ENCODE data around the gene GIPC2.
"Not testable (repeated sequence)": the region's sequence is repeated elsewhere in the genome, so short reads cannot be mapped to it uniquely, and the experiment has no call there.

Gene GIPC2

GRCh38 chr1:78073441-78073840 is 27.7 kb downstream of the GIPC2 start:
- Mint-ChIP-seq H3K36me3 (ENCODE audit: low read depth) (no peaks in the 10 kb centered on the region), H3K4me1 (peaks cover 2% of the 10 kb centered on the region)

GRCh38 chr1:78075621-78076020 is 29.9 kb downstream of the GIPC2 start:
- H3K4me1 Mint-ChIP-seq = peaks cover 12% of the 10 kb centered on the region
- TF ChIP-seq CTCF (IDR thresholded peaks at IDR 0.05) = no peak
- H3K27ac Mint-ChIP-seq = no peak overlapping the region
- no peaks in the 10 kb centered on the region for H3K27me3 Mint-ChIP-seq (ENCODE audit: low read depth, poor library complexity)
- DNase-seq = no peak
- H3K9me3 Mint-ChIP-seq = peaks cover 4% of the 10 kb centered on the region
- H3K36me3 Mint-ChIP-seq (ENCODE audit: low read depth) = no peaks in the 10 kb centered on the region
- no peak overlapping the region for H3K4me3 Mint-ChIP-seq

More at GRCh38 chr1:78073441-78073840, 27.7 kb downstream of the GIPC2 start:
- no peak for TF ChIP-seq CTCF (IDR thresholded peaks at IDR 0.05)
- peaks cover 4% of the 10 kb centered on the region for H3K9me3 Mint-ChIP-seq
- H3K27me3 Mint-ChIP-seq (ENCODE audit: low read depth, poor library complexity) = peaks cover 8% of the 10 kb centered on the region
- no peak overlapping the region for H3K4me3 Mint-ChIP-seq
- H3K27ac Mint-ChIP-seq = no peak overlapping the region
- DNase-seq = no peak

- H3K27ac Mint-ChIP-seq = no peak overlapping the region
- H3K27me3 Mint-ChIP-seq (ENCODE audit: low read depth, poor library complexity) = no peaks in the 10 kb centered on the region
- peaks cover 12% of the 10 kb centered on the region for H3K4me1 Mint-ChIP-seq
- no peaks in the 10 kb centered on the region for H3K36me3 Mint-ChIP-seq (ENCODE audit: low read depth)
- H3K9me3 Mint-ChIP-seq = peaks cover 4% of the 10 kb centered on the region
- H3K4me3 Mint-ChIP-seq = no peak overlapping the region
- no peak for TF ChIP-seq CTCF (IDR thresholded peaks at IDR 0.05)
- DNase-seq = no peak
These were observed 32.6 kb downstream of the GIPC2 start for GRCh38 chr1:78078358-78078757.

- peaks cover 12% of the 10 kb centered on the region for H3K4me1 Mint-ChIP-seq
- TF ChIP-seq CTCF (IDR thresholded peaks at IDR 0.05) = no peak
- peaks cover 4% of the 10 kb centered on the region for H3K9me3 Mint-ChIP-seq
- no peaks in the 10 kb centered on the region for H3K36me3 Mint-ChIP-seq (ENCODE audit: low read depth)
- H3K27ac Mint-ChIP-seq = no peak overlapping the region
- peaks cover 2% of the 10 kb centered on the region for H3K27me3 Mint-ChIP-seq (ENCODE audit: low read depth, poor library complexity)
- no peak overlapping the region for H3K4me3 Mint-ChIP-seq
- no peak for DNase-seq
These were observed 33.8 kb downstream of the GIPC2 start for GRCh38 chr1:78079580-78079979.

GRCh38 chr1:78080767-78081166 is 35.0 kb downstream of the GIPC2 start:
- no peak for TF ChIP-seq CTCF (IDR thresholded peaks at IDR 0.05)
- Mint-ChIP-seq H3K4me3 (no peak overlapping the region), H3K9me3 (peaks cover 11% of the 10 kb centered on the region), H3K27me3 (ENCODE audit: low read depth, poor library complexity) (peaks cover 8% of the 10 kb centered on the region), H3K27ac (no peak overlapping the region), H3K36me3 (ENCODE audit: low read depth) (no peaks in the 10 kb centered on the region), H3K4me1 (peaks cover 12% of the 10 kb centered on the region)
- no peak for DNase-seq

GRCh38 chr1:78081980-78082860 is 36.5 kb downstream of the GIPC2 start:
- DNase-seq = no peak
- Mint-ChIP-seq H3K27me3 (ENCODE audit: low read depth, poor library complexity) (peaks cover 8% of the 10 kb centered on the region), H3K4me3 (no peak overlapping the region), H3K36me3 (ENCODE audit: low read depth) (no peaks in the 10 kb centered on the region), H3K4me1 (peaks cover 12% of the 10 kb centered on the region), H3K9me3 (peaks cover 25% of the 10 kb centered on the region), H3K27ac (no peak overlapping the region)
- no peak for TF ChIP-seq CTCF (IDR thresholded peaks at IDR 0.05)

- not testable (repeated sequence) for DNase-seq; H3K27me3 Mint-ChIP-seq (ENCODE audit: low read depth, poor library complexity); H3K27ac Mint-ChIP-seq; H3K36me3 Mint-ChIP-seq (ENCODE audit: low read depth); H3K4me1 Mint-ChIP-seq; H3K4me3 Mint-ChIP-seq
- peaks cover 22% of the 10 kb centered on the region for H3K9me3 Mint-ChIP-seq
These were observed 38.9 kb downstream of the GIPC2 start for GRCh38 chr1:78084639-78085038.
